K562 (cell line): ENCODE measurements around the gene CLEC6A. TPM values are rescaled to one million over a fixed set of nuclear protein-coding genes. Genes with fewer than 3 reads are reported as not detected.

Source experiments
- ATAC-seq: fragments of 200-7000 bp; cut with Tn5 transposase; 3 replicates; pipeline ENCODE4 v1.9.1; 2020; ENCODE audit warnings: moderate library complexity
- BruUV-seq: library from RNA; stranded (reverse); fragments of 400-500 nt; replicated peaks from 2 replicates; lab custom pipeline; 2021; lab: Mats Ljungman, UMichigan
- CTCF ChIA-PET: fragments of 300-600 bp; formaldehyde crosslinking; extraction: SDS; loops from one replicate; lab custom pipeline; 2021; ENCODE audit warnings: low intra/inter-chr PET ratio; lab: Yijun Ruan, JAX
- POLR2A ChIA-PET: fragments of 300-600, 350-650 bp; sonication (Branson Sonifier 250); formaldehyde crosslinking; extraction: SDS; loops from one replicate; lab custom pipeline; 2021; ENCODE audit warnings: antibody characterized with exemption, inconsistent platforms; lab: Yijun Ruan, JAX
- DNase-seq, 4 experiments: peaks; one replicate each; pipeline versions ENCODE4 v3.0.0 to v3.0.0-alpha.2; 2011 to 2018; ENCODE audit warnings: low spot score in 3 of 4, mixed read lengths in 3 of 4; ENCODE audit errors: extremely low read depth in 1 of 4
- FAIRE-seq: peaks from 2 replicates; lab custom pipeline; 2011; peaks lifted over from hg19 to GRCh38; lab: Jason Lieb, UNC
- H2AFZ ChIP-seq: 2 replicates; pipeline ENCODE4 v1.6.0; 2011; ENCODE audit warnings: low read depth, low read length, control low read depth, inconsistent platforms
- H3K27ac ChIP-seq: fragments of 200-600 bp; 3 replicates; pipeline ENCODE4 v1.8.0; 2011; ENCODE audit warnings: low read depth, mild to moderate bottlenecking, control low read depth, inconsistent platforms, low read length, moderate library complexity, mixed read lengths; ENCODE audit errors: extremely low read depth
- H3K27me3 ChIP-seq, 2 experiments: fragments of 300-600 bp in 1 of 2; 2 replicates in 1 of 2; 3 replicates in 1 of 2; pipeline versions ENCODE4 v1.6.0 to v1.8.0; 2011; ENCODE audit warnings: inconsistent platforms in 2 of 2, low read length in 2 of 2, mild to moderate bottlenecking in 1 of 2, mixed read lengths in 1 of 2, moderate library complexity in 1 of 2; ENCODE audit not compliant: control insufficient read depth in 2 of 2, insufficient read depth in 2 of 2
- H3K36me3 ChIP-seq: fragments of 300-600 bp; 3 replicates; pipeline ENCODE4 v1.8.0; 2011; ENCODE audit warnings: mild to moderate bottlenecking, low read length, inconsistent platforms; ENCODE audit not compliant: control insufficient read depth, insufficient read depth
- H3K4me1 ChIP-seq, 2 experiments: fragments of 200-600 bp in 1 of 2; replicated peaks in 1 of 2; 2 replicates in 1 of 2; 3 replicates in 1 of 2; pipeline versions ENCODE4 v1.5.1 to v1.8.0; 2011; ENCODE audit warnings: inconsistent platforms in 2 of 2, low read length in 2 of 2, mild to moderate bottlenecking in 1 of 2, mixed read lengths in 1 of 2, moderate library complexity in 1 of 2; ENCODE audit not compliant: control insufficient read depth in 2 of 2, insufficient read depth in 2 of 2
- H3K4me2 ChIP-seq: 2 replicates; pipeline ENCODE4 v1.6.1; 2011; ENCODE audit warnings: low read length, control low read depth, inconsistent platforms, mixed read lengths; ENCODE audit not compliant: insufficient read depth
- H3K4me3 ChIP-seq: fragments of 200-600 bp; sonication (generic), shearing (Covaris generic); 2 replicates; pipeline ENCODE4 v1.5.1; 2016; ENCODE audit warnings: control low read depth, inconsistent platforms
- H3K79me2 ChIP-seq: fragments of 200-600 bp; 3 replicates; pipeline ENCODE4 v1.8.0; 2011; ENCODE audit warnings: low read length, inconsistent platforms; ENCODE audit not compliant: control insufficient read depth, insufficient read depth
- H3K9ac ChIP-seq, 2 experiments: 2 replicates each; pipeline versions ENCODE4 v1.6.0 to v1.6.1; 2011; ENCODE audit warnings: low read depth in 2 of 2, low read length in 2 of 2, control low read depth in 1 of 2, inconsistent platforms in 1 of 2, mild to moderate bottlenecking in 1 of 2, mixed read lengths in 1 of 2; ENCODE audit not compliant: insufficient read depth in 1 of 2
- H3K9me1 ChIP-seq: one replicate; pipeline ENCODE4 v1.6.0; 2011; ENCODE audit warnings: inconsistent platforms, mild to moderate bottlenecking, low read length, moderate library complexity; ENCODE audit not compliant: control insufficient read depth, insufficient read depth
- H3K9me3 ChIP-seq: replicated peaks from 2 replicates; pipeline ENCODE4 v1.5.1; 2011; ENCODE audit warnings: low read depth, low read length, inconsistent platforms; ENCODE audit not compliant: control insufficient read depth, insufficient read depth
- H4K20me1 ChIP-seq: replicated peaks from 2 replicates; pipeline ENCODE4 v1.6.1; 2011; ENCODE audit warnings: low read length, inconsistent platforms, mixed read lengths; ENCODE audit not compliant: control insufficient read depth, insufficient read depth
- ETV1 ChIP-seq: fragments of 450-650 bp; conservative IDR thresholded peaks from 2 replicates; pipeline ENCODE4 v1.6.1; 2016; ENCODE audit warnings: missing genetic modification characterization, control low read depth, low read depth, missing compliant biosample characterization
- ETV6 ChIP-seq, 3 experiments: fragments of 150-350 bp in 1 of 3; sonication (generic) in 1 of 3; formaldehyde crosslinking in 1 of 3; IDR thresholded peaks; 2 replicates each; pipeline versions ENCODE4 v1.6.1 to v1.8.0; 2014 to 2022; ENCODE audit warnings: borderline replicate concordance in 2 of 3, low read depth in 2 of 3, antibody characterized with exemption in 1 of 3, low read length in 1 of 3, mild to moderate bottlenecking in 1 of 3, missing genetic modification reagents in 1 of 3
- KLF6 ChIP-seq: fragments of 250-450 bp; sonication (Bioruptor Pico); IDR thresholded peaks from 2 replicates; pipeline ENCODE4 v1.4.0; 2020; ENCODE audit warnings: mild to moderate bottlenecking, moderate library complexity, borderline replicate concordance
- MCM3 ChIP-seq: fragments of 450-650 bp; IDR thresholded peaks from 2 replicates; pipeline ENCODE4 v1.6.1; 2016
- NR1H2 ChIP-seq: sonication (generic); formaldehyde crosslinking; IDR thresholded peaks from 2 replicates; pipeline ENCODE4 v1.4.0; 2020; ENCODE audit warnings: mild to moderate bottlenecking, missing genetic modification reagents
- RFX1 ChIP-seq: fragments of 450-650 bp; IDR thresholded peaks from 2 replicates; pipeline ENCODE4 v1.6.1; 2016; ENCODE audit warnings: mild to moderate bottlenecking, moderate library complexity
- SAP30 ChIP-seq: fragments of 200-600 bp; sonication (generic); IDR thresholded peaks from 2 replicates; pipeline ENCODE4 v1.6.1; 2012; ENCODE audit warnings: borderline replicate concordance, low read depth, mild to moderate bottlenecking, moderate library complexity, low read length, control low read depth, inconsistent platforms; ENCODE audit not compliant: insufficient read depth, poor library complexity, severe bottlenecking
- SPI1 ChIP-seq: IDR thresholded peaks from 2 replicates; pipeline ENCODE4 v1.6.1; 2011; ENCODE audit warnings: low read depth, low read length, control low read depth, borderline replicate concordance
- SRSF7 ChIP-seq: fragments of 200-400 bp; formaldehyde crosslinking; optimal IDR thresholded peaks from 2 replicates; pipeline ENCODE3; 2017; ENCODE audit warnings: mild to moderate bottlenecking, low read depth, low read length
- ZNF444 ChIP-seq: fragments of 250-450 bp; sonication (Bioruptor Pico); IDR thresholded peaks from 2 replicates; pipeline ENCODE4 v1.4.0; 2020; ENCODE audit warnings: mild to moderate bottlenecking, moderate library complexity
- WGBS: fragments of 100-300 bp; shearing (Covaris generic); methylation state at CpG from one replicate; pipeline ENCODE4 v1.1.6; 2016; ENCODE audit warnings: low coverage, mixed read lengths; ENCODE audit not compliant: insufficient coverage; ENCODE audit errors: missing lambda C conversion rate; 5-methylcytosine and 5-hydroxymethylcytosine counted together
- in situ Hi-C: fragments of 300-500 bp; cut with MboI; formaldehyde crosslinking; loops from 4 replicates; pipeline ENCODE4 v1.15.0; 2018; ENCODE audit warnings: inconsistent platforms, mixed read lengths
- intact Hi-C: fragments of 100-400 bp; cut with micrococcal nuclease; formaldehyde crosslinking; loops from 2 replicates; pipeline ENCODE4 v1.14.2; 2022
- polyA plus RNA-seq, 8 experiments: library from polyadenylated mRNA; depleted of rRNA in 4 of 8; stranded (reverse) in 5 of 8; unstranded in 3 of 8; fragments of >200 nt; fragmentation: Nextera tagmentation in 2 of 8; fragmentation: Illumina TruSeq in 1 of 8; extraction: Ambion mirVana in 2 of 8; extraction: Trizol in 1 of 8; gene quantifications; 2 replicates each; pipeline versions ENCODE4 v1.2.1 to v1.2.3, GENCODE V29; 2011 to 2014; ENCODE audit warnings: inconsistent platforms in 1 of 8, missing spikeins in 1 of 8
- total RNA-seq, 7 experiments: library from RNA; depleted of rRNA in 6 of 7; stranded (reverse); fragments of >200 nt in 6 of 7; fragmentation: Illumina TruSeq in 2 of 7; extraction: Trizol in 2 of 7; gene quantifications; 2 replicates each; pipeline versions ENCODE4 v1.2.1 to v1.2.3, GENCODE V29; 2011 to 2021; ENCODE audit warnings: low replicate concordance in 1 of 7
- TF ChIP-seq, protein P1 (sequence below): fragments of 250-450 bp; sonication (Bioruptor Pico); IDR thresholded peaks from 2 replicates; pipeline ENCODE4 v1.8.0; 2022; ENCODE audit warnings: moderate library complexity, mild to moderate bottlenecking, inconsistent platforms
- TF ChIP-seq, protein P2 (sequence below): sonication (generic); formaldehyde crosslinking; IDR thresholded peaks from 2 replicates; pipeline ENCODE4 v1.4.0; 2020; ENCODE audit warnings: mild to moderate bottlenecking, missing genetic modification reagents
- TF ChIP-seq, protein P3 (sequence below), 2 experiments: IDR thresholded peaks; 2 replicates each; pipeline ENCODE4 v1.6.1; 2012; ENCODE audit warnings: improper control_type of control experiment in 2 of 2, low read depth in 2 of 2, low read length in 2 of 2, borderline replicate concordance in 1 of 2
- TF ChIP-seq, protein P4 (sequence below): fragments of 450-650 bp; formaldehyde crosslinking; conservative IDR thresholded peaks from 2 replicates; pipeline ENCODE4 v1.4.0; 2022; ENCODE audit warnings: mild to moderate bottlenecking, missing genetic modification characterization

The CLEC6A gene
- total and polyA plus RNA-seq, 9 of the 15 experiments (the other 6 are each of a cell fraction or from before 2014, with no cell fraction given): not detected

DNA sequence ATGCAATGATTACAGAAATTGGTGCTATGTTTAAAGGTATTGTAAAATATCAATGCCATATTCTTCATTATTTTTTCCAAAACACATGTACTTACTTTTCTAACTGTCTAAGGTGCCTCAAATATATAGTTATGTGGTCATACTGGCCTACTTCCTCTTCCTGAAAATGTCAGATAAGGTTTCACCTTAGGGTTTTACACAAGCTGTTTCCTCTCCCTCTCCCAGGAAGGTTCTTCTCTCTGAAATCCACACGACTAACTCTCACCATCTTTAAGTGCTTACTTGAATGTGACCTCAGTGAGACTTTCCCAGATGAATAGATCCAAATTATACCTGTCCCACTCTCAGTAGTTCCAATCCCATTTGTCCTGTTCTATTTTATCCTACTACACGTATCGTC, 46.0 kb downstream of the CLEC6A start:
- Histone ChIP-seq H2AFZ (peak overlapping the region; percentile 45; the same call in 1 of the 2 replicates), H4K20me1 (no peaks in the 10 kb centered on the region), H3K4me3 (no peak overlapping the region), H3K36me3 (no peaks in the 10 kb centered on the region), H3K27me3 (no peaks in the 10 kb centered on the region), H3K4me2 (no peak overlapping the region), H3K9ac (no peak overlapping the region), H3K27ac (no peak overlapping the region), H3K4me1 (no peaks in the 10 kb centered on the region), H3K9me3 (no peaks in the 10 kb centered on the region), H3K9me1 (no peaks in the 10 kb centered on the region), H3K79me2 (no peaks in the 10 kb centered on the region)
- 14% methylated on average over 3 of the region's 3 CpGs for WGBS
- DNase-seq (peak in 1 of 4 experiments; percentile 4), ATAC-seq (no peak), FAIRE-seq (no peak)
- intact Hi-C loops (no loop called here), in situ Hi-C loops (no loop called here)
- POLR2A ChIA-PET: no interaction called here
- CTCF ChIA-PET: no interaction called here
- BruUV-seq: no TSS peak
- TF ChIP-seq SRSF7 (no peak), ETV1 (tag) (no peak), SAP30 (no peak), NR1H2 (CRISPR knock-in tag) (no peak), RFX1 (no peak), ETV6 (IDR thresholded peaks at IDR 0.05; ENCODE audit: borderline replicate concordance in 1 of 2, low read depth in 2 of 2, low read length in 1 of 2) (peak in 1 of 2 experiments; percentile 66; a peak in 1 of 4 replicates), ETV6 (CRISPR knock-in tag; IDR thresholded peaks at IDR 0.05; ENCODE audit: borderline replicate concordance) (no peak), MCM3 (no peak), ZNF444 (CRISPR knock-in tag) (no peak), SPI1 (peak; percentile 48; the same call in 1 of the 2 replicates), KLF6 (CRISPR knock-in tag) (no peak)
- TF ChIP-seq, protein P1, sequence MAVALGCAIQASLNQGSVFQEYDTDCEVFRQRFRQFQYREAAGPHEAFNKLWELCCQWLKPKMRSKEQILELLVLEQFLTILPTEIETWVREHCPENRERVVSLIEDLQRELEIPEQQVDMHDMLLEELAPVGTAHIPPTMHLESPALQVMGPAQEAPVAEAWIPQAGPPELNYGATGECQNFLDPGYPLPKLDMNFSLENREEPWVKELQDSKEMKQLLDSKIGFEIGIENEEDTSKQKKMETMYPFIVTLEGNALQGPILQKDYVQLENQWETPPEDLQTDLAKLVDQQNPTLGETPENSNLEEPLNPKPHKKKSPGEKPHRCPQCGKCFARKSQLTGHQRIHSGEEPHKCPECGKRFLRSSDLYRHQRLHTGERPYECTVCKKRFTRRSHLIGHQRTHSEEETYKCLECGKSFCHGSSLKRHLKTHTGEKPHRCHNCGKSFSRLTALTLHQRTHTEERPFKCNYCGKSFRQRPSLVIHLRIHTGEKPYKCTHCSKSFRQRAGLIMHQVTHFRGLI: no peak
- TF ChIP-seq, protein P2, sequence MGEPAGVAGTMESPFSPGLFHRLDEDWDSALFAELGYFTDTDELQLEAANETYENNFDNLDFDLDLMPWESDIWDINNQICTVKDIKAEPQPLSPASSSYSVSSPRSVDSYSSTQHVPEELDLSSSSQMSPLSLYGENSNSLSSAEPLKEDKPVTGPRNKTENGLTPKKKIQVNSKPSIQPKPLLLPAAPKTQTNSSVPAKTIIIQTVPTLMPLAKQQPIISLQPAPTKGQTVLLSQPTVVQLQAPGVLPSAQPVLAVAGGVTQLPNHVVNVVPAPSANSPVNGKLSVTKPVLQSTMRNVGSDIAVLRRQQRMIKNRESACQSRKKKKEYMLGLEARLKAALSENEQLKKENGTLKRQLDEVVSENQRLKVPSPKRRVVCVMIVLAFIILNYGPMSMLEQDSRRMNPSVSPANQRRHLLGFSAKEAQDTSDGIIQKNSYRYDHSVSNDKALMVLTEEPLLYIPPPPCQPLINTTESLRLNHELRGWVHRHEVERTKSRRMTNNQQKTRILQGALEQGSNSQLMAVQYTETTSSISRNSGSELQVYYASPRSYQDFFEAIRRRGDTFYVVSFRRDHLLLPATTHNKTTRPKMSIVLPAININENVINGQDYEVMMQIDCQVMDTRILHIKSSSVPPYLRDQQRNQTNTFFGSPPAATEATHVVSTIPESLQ (CRISPR knock-in tag): no peak
- TF ChIP-seq, protein P3, sequence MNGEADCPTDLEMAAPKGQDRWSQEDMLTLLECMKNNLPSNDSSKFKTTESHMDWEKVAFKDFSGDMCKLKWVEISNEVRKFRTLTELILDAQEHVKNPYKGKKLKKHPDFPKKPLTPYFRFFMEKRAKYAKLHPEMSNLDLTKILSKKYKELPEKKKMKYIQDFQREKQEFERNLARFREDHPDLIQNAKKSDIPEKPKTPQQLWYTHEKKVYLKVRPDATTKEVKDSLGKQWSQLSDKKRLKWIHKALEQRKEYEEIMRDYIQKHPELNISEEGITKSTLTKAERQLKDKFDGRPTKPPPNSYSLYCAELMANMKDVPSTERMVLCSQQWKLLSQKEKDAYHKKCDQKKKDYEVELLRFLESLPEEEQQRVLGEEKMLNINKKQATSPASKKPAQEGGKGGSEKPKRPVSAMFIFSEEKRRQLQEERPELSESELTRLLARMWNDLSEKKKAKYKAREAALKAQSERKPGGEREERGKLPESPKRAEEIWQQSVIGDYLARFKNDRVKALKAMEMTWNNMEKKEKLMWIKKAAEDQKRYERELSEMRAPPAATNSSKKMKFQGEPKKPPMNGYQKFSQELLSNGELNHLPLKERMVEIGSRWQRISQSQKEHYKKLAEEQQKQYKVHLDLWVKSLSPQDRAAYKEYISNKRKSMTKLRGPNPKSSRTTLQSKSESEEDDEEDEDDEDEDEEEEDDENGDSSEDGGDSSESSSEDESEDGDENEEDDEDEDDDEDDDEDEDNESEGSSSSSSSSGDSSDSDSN (IDR thresholded peaks at IDR 0.05; ENCODE audit: borderline replicate concordance in 1 of 2, low read depth in 2 of 2, low read length in 2 of 2): no peak
- TF ChIP-seq, protein P4, sequence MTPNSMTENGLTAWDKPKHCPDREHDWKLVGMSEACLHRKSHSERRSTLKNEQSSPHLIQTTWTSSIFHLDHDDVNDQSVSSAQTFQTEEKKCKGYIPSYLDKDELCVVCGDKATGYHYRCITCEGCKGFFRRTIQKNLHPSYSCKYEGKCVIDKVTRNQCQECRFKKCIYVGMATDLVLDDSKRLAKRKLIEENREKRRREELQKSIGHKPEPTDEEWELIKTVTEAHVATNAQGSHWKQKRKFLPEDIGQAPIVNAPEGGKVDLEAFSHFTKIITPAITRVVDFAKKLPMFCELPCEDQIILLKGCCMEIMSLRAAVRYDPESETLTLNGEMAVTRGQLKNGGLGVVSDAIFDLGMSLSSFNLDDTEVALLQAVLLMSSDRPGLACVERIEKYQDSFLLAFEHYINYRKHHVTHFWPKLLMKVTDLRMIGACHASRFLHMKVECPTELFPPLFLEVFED (CRISPR knock-in tag): no peak
